Measurements from ENCODE around the gene SLC12A5. TPM values are rescaled to one million over a fixed set of nuclear protein-coding genes. Genes with fewer than 3 reads are reported as not detected.

Gene SLC12A5
- total RNA-seq, 1 experiment from 2014 or later, result 20.9 TPM

DNA sequence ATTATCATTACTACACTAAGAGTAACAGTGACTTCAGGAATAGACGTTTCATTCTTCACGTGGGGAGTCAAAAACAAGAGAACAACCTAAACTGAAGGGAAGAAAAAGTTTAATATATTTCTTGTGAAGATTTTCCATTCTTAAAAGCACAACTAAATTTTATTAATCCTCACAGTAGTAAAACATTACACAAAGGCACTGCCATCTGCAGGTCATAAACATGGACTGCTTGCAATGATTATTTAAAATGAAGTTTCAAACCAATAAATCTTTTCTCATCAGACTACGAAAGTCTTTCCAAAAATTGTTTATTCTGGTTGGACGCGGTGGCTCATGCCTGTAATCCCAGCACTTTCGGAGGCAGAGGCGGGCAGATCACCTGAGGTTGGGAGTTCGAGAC lies 58.1 kb downstream of the SLC12A5 start:
- intact Hi-C loops (cut with micrococcal nuclease; ENCODE audit: unreplicated experiment), result loop anchor here (5.0 kb wide), 1 partner anchor 65 kb away; no protein-coding TSS in a partner anchor

GRCh38 chr20:46088409-46089166 lies 59.6 kb downstream of the SLC12A5 start:
- H3K36me3 ChIP-seq (ENCODE audit: insufficient read depth, low read length, poor library complexity, severe bottlenecking), result no peaks in the 10 kb centered on the region
- DNase-seq (ENCODE audit: low spot score), result peak; percentile 26
- ChIA-PET POLR2A (ENCODE audit: low non-redundant PET) (no interaction called here), CTCF (interaction anchor here (0.5 to 1.7 kb wide), 2 partner anchors 28 to 101 kb away, joined by 4 to 6 read pairs; no protein-coding TSS in a partner anchor)
- H3K9me3 ChIP-seq (ENCODE audit: low read depth, low read length, poor library complexity, severe bottlenecking), result no peaks in the 10 kb centered on the region
- no peak for TF ChIP-seq EZH2 (IDR thresholded peaks at IDR 0.05; ENCODE audit: borderline replicate concordance, low read depth, low read length, poor library complexity, severe bottlenecking)
- TF ChIP-seq, protein P1, sequence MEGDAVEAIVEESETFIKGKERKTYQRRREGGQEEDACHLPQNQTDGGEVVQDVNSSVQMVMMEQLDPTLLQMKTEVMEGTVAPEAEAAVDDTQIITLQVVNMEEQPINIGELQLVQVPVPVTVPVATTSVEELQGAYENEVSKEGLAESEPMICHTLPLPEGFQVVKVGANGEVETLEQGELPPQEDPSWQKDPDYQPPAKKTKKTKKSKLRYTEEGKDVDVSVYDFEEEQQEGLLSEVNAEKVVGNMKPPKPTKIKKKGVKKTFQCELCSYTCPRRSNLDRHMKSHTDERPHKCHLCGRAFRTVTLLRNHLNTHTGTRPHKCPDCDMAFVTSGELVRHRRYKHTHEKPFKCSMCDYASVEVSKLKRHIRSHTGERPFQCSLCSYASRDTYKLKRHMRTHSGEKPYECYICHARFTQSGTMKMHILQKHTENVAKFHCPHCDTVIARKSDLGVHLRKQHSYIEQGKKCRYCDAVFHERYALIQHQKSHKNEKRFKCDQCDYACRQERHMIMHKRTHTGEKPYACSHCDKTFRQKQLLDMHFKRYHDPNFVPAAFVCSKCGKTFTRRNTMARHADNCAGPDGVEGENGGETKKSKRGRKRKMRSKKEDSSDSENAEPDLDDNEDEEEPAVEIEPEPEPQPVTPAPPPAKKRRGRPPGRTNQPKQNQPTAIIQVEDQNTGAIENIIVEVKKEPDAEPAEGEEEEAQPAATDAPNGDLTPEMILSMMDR (conservative IDR thresholded peaks at IDR 0.05; ENCODE audit: low read depth, low read length), result no peak
- peaks cover 33% of the 10 kb centered on the region for H3K4me1 ChIP-seq (ENCODE audit: insufficient read depth, low read length, poor library complexity, severe bottlenecking)
- intact Hi-C loops (cut with micrococcal nuclease; ENCODE audit: unreplicated experiment), result loop anchor here (5.0 kb wide), 1 partner anchor 66 kb away; no protein-coding TSS in a partner anchor
- no TSS peak for BruUV-seq (replicated peaks)
- no peaks in the 10 kb centered on the region for H3K27me3 ChIP-seq (replicated peaks; ENCODE audit: insufficient read depth, low read depth, low read length, poor library complexity)
- H3K27ac ChIP-seq (ENCODE audit: low read depth, low read length, poor library complexity, severe bottlenecking), result peak overlapping the region; percentile 99
- peak overlapping the region; percentile 87 for H3K4me3 ChIP-seq (ENCODE audit: low read depth, low read length, poor library complexity, severe bottlenecking)

More for the DNA sequence above, 58.1 kb downstream of the SLC12A5 start:
- Histone ChIP-seq H3K4me1 (ENCODE audit: insufficient read depth, low read length, poor library complexity, severe bottlenecking) (peaks cover 43% of the 10 kb centered on the region), H3K27me3 (replicated peaks; ENCODE audit: insufficient read depth, low read depth, low read length, poor library complexity) (no peaks in the 10 kb centered on the region), H3K4me3 (ENCODE audit: low read depth, low read length, poor library complexity, severe bottlenecking) (no peak overlapping the region), H3K27ac (ENCODE audit: low read depth, low read length, poor library complexity, severe bottlenecking) (no peak overlapping the region), H3K36me3 (ENCODE audit: insufficient read depth, low read length, poor library complexity, severe bottlenecking) (no peaks in the 10 kb centered on the region), H3K9me3 (ENCODE audit: low read depth, low read length, poor library complexity, severe bottlenecking) (no peaks in the 10 kb centered on the region)
- TF ChIP-seq, protein P1 (conservative IDR thresholded peaks at IDR 0.05; ENCODE audit: low read depth, low read length), result peak; percentile 56
- no peak for TF ChIP-seq EZH2 (IDR thresholded peaks at IDR 0.05; ENCODE audit: borderline replicate concordance, low read depth, low read length, poor library complexity, severe bottlenecking)
- ChIA-PET POLR2A (ENCODE audit: low non-redundant PET) (no interaction called here), CTCF (interaction anchor here (0.9 kb wide), 1 partner anchor 72 kb away, joined by 3 read pairs; no protein-coding TSS in a partner anchor)
- BruUV-seq (replicated peaks), result no TSS peak
- peak; percentile 38 for DNase-seq (ENCODE audit: low spot score)

GRCh38 chr20:46089167-46089416 lies 60.1 kb downstream of the SLC12A5 start:
- Histone ChIP-seq H3K36me3 (ENCODE audit: insufficient read depth, low read length, poor library complexity, severe bottlenecking) (no peaks in the 10 kb centered on the region), H3K4me3 (ENCODE audit: low read depth, low read length, poor library complexity, severe bottlenecking) (peak overlapping the region; percentile 87), H3K27me3 (replicated peaks; ENCODE audit: insufficient read depth, low read depth, low read length, poor library complexity) (no peaks in the 10 kb centered on the region), H3K4me1 (ENCODE audit: insufficient read depth, low read length, poor library complexity, severe bottlenecking) (peaks cover 33% of the 10 kb centered on the region), H3K27ac (ENCODE audit: low read depth, low read length, poor library complexity, severe bottlenecking) (peak overlapping the region; percentile 99), H3K9me3 (ENCODE audit: low read depth, low read length, poor library complexity, severe bottlenecking) (no peaks in the 10 kb centered on the region)
- intact Hi-C loops (cut with micrococcal nuclease; ENCODE audit: unreplicated experiment), result loop anchor here (5.0 kb wide), 1 partner anchor 67 kb away; no protein-coding TSS in a partner anchor
- no peak for DNase-seq (ENCODE audit: low spot score)
- CTCF ChIA-PET, result interaction anchor here (0.5 to 1.7 kb wide), 2 partner anchors 28 to 102 kb away, joined by 4 to 6 read pairs; no protein-coding TSS in a partner anchor
- TF ChIP-seq EZH2 (IDR thresholded peaks at IDR 0.05; ENCODE audit: borderline replicate concordance, low read depth, low read length, poor library complexity, severe bottlenecking), result no peak
- TF ChIP-seq, protein P1 (conservative IDR thresholded peaks at IDR 0.05; ENCODE audit: low read depth, low read length), result no peak
- BruUV-seq (replicated peaks), result no TSS peak
- POLR2A ChIA-PET (ENCODE audit: low non-redundant PET), result no interaction called here
